Endothelial cell of umbilical vein (primary cell): ENCODE measurements around the gene LMTK2. TPM values are rescaled to one million over a fixed set of nuclear protein-coding genes. Genes with fewer than 3 reads are reported as not detected.

Experiments used
- BruUV-seq: library from RNA; stranded (reverse); fragments of 400-500 nt; replicated peaks from 2 replicates; lab custom pipeline; 2021; lab: Mats Ljungman, UMichigan
- CTCF ChIA-PET: fragments of 300-600, 350-600 bp; sonication (Branson Sonifier 250); formaldehyde crosslinking; loops from one replicate; lab custom pipeline; 2021; ENCODE audit warnings: antibody characterized with exemption, inconsistent platforms; lab: Charles Lee
- POLR2A ChIA-PET: fragments of 300-600, 350-600 bp; sonication (Branson Sonifier 250); formaldehyde crosslinking; loops from one replicate; lab custom pipeline; 2021; ENCODE audit warnings: antibody characterized with exemption, inconsistent platforms; lab: Charles Lee
- DNase-seq: peaks from one replicate; pipeline ENCODE4 v3.0.0-alpha.2; 2011; ENCODE audit warnings: low read depth, low spot score
- FAIRE-seq: peaks from 2 replicates; lab custom pipeline; 2011; peaks lifted over from hg19 to GRCh38; lab: Jason Lieb, UNC
- H2AFZ ChIP-seq: 2 replicates; pipeline ENCODE4 v1.6.0; 2012; ENCODE audit warnings: low read depth, low read length, control low read depth, inconsistent platforms
- H3K27ac ChIP-seq: 2 replicates; pipeline ENCODE4 v1.5.1; 2011; ENCODE audit warnings: low read depth, mild to moderate bottlenecking, control low read depth, low read length, moderate library complexity; ENCODE audit not compliant: insufficient read depth
- H3K27me3 ChIP-seq, 2 experiments: 2 replicates each; pipeline versions ENCODE4 v1.6.0 to v1.6.1; 2011; ENCODE audit warnings: low read length in 2 of 2, mixed read lengths in 1 of 2; ENCODE audit not compliant: control insufficient read depth in 2 of 2, insufficient read depth in 2 of 2
- H3K36me3 ChIP-seq, 2 experiments: 2 replicates in 1 of 2; 3 replicates in 1 of 2; pipeline ENCODE4 v1.5.1; 2011; ENCODE audit warnings: low read length in 2 of 2, mild to moderate bottlenecking in 1 of 2, moderate library complexity in 1 of 2; ENCODE audit not compliant: control insufficient read depth in 2 of 2, insufficient read depth in 2 of 2; ENCODE audit errors: extremely low read depth in 1 of 2
- H3K4me1 ChIP-seq: 3 replicates; pipeline ENCODE4 v1.5.1; 2011; ENCODE audit warnings: mild to moderate bottlenecking, low read length; ENCODE audit not compliant: control insufficient read depth, insufficient read depth; ENCODE audit errors: extremely low read depth
- H3K4me2 ChIP-seq: 2 replicates; pipeline ENCODE4 v1.6.1; 2011; ENCODE audit warnings: low read length, control low read depth, mixed read lengths; ENCODE audit not compliant: insufficient read depth
- H3K4me3 ChIP-seq, 3 experiments: fragments of 200-600 bp in 1 of 3; sonication (generic), shearing (Covaris generic) in 1 of 3; replicated peaks in 1 of 3; 2 replicates each; pipeline ENCODE4 v1.5.1; 2011 to 2016; ENCODE audit warnings: control low read depth in 3 of 3, low read length in 3 of 3, mild to moderate bottlenecking in 2 of 3, inconsistent platforms in 1 of 3, low read depth in 1 of 3, moderate library complexity in 1 of 3; ENCODE audit not compliant: insufficient read depth in 1 of 3
- H3K79me2 ChIP-seq: 2 replicates; pipeline ENCODE4 v1.6.0; 2012; ENCODE audit warnings: low read length, inconsistent platforms; ENCODE audit not compliant: control insufficient read depth, insufficient read depth
- H3K9ac ChIP-seq: replicated peaks from 2 replicates; pipeline ENCODE3; 2011; ENCODE audit warnings: low read length, control low read depth; ENCODE audit not compliant: insufficient read depth; ENCODE audit errors: extremely low read depth
- H3K9me1 ChIP-seq: replicated peaks from 3 replicates; pipeline ENCODE4 v1.6.0; 2011; ENCODE audit warnings: mild to moderate bottlenecking, low read length; ENCODE audit not compliant: control insufficient read depth, insufficient read depth; ENCODE audit errors: extremely low read depth
- H3K9me3 ChIP-seq: replicated peaks from 2 replicates; pipeline ENCODE4 v1.5.1; 2012; ENCODE audit warnings: low read length, inconsistent platforms; ENCODE audit not compliant: control insufficient read depth, insufficient read depth
- H4K20me1 ChIP-seq: replicated peaks from 2 replicates; pipeline ENCODE3; 2011; ENCODE audit warnings: mild to moderate bottlenecking, low read length; ENCODE audit not compliant: control insufficient read depth, insufficient read depth; ENCODE audit errors: extremely low read depth
- CTCF ChIP-seq, 2 donors: IDR thresholded peaks; 1 replicate in 1 of 2; 2 replicates in 1 of 2; pipeline ENCODE4 v1.5.1; 2011; ENCODE audit warnings: low read length in 2 of 2, mild to moderate bottlenecking in 2 of 2, moderate library complexity in 2 of 2, control low read depth in 1 of 2, inconsistent platforms in 1 of 2, low read depth in 1 of 2; ENCODE audit not compliant: insufficient read depth in 1 of 2; ENCODE audit errors: extremely low read depth in 1 of 2
- EZH2 ChIP-seq: IDR thresholded peaks from 2 replicates; pipeline ENCODE4 v1.6.1; 2012; ENCODE audit warnings: borderline replicate concordance, low read depth, mild to moderate bottlenecking, moderate library complexity, low read length, inconsistent platforms; ENCODE audit not compliant: severe bottlenecking
- FOS ChIP-seq: IDR thresholded peaks from 2 replicates; pipeline ENCODE4 v1.6.1; 2011; ENCODE audit warnings: mild to moderate bottlenecking, low read length, moderate library complexity, borderline replicate concordance; ENCODE audit not compliant: insufficient read depth
- GATA2 ChIP-seq: IDR thresholded peaks from 2 replicates; pipeline ENCODE4 v1.7.0; 2011; ENCODE audit warnings: low read depth, mild to moderate bottlenecking, moderate library complexity, mixed read lengths, low read length; ENCODE audit not compliant: insufficient read length, insufficient read depth
- JUN ChIP-seq: IDR thresholded peaks from 2 replicates; pipeline ENCODE4 v1.6.1; 2011; ENCODE audit warnings: borderline replicate concordance, low read depth; ENCODE audit not compliant: insufficient read length, insufficient read depth
- MAX ChIP-seq: IDR thresholded peaks from 2 replicates; pipeline ENCODE4 v1.6.1; 2011; ENCODE audit not compliant: insufficient read depth, insufficient read length
- MYC ChIP-seq: IDR thresholded peaks from one replicate; pipeline ENCODE4 v1.6.1; 2011; ENCODE audit warnings: mild to moderate bottlenecking, low read depth, low read length
- POLR2A ChIP-seq: IDR thresholded peaks from 2 replicates; pipeline ENCODE4 v1.6.1; 2012; ENCODE audit warnings: low read depth, mild to moderate bottlenecking, control low read depth, low read length
- POLR2AphosphoS5 ChIP-seq: IDR thresholded peaks from 2 replicates; pipeline ENCODE4 v1.6.1; 2012; ENCODE audit warnings: low read depth, mild to moderate bottlenecking, control low read depth, low read length, moderate library complexity; ENCODE audit not compliant: insufficient read depth
- dilution Hi-C: fragments of 300-500 bp; cut with MboI; formaldehyde crosslinking; loops from one replicate; pipeline ENCODE4 v1.15.0; 2019; ENCODE audit warnings: low sequenced_read_pairs; ENCODE audit not compliant: extremely low pct_ligation_motif_present
- intact Hi-C: fragments of 100-400 bp; cut with micrococcal nuclease; formaldehyde crosslinking; loops from one replicate; pipeline ENCODE4 v1.10.0; 2022
- polyA plus RNA-seq, 4 experiments: library from polyadenylated mRNA; depleted of rRNA in 3 of 4; stranded (reverse) in 3 of 4; unstranded in 1 of 4; fragments of >200 nt; gene quantifications; 2 replicates each; pipeline versions ENCODE4 v1.2.1 to v1.2.3, GENCODE V29; 2011 to 2012; ENCODE audit warnings: missing spikeins in 1 of 4
- total RNA-seq: library from RNA; stranded (reverse); gene quantifications from 2 replicates; pipeline ENCODE4 v1.2.3, GENCODE V29; 2021

Gene LMTK2
- total and polyA plus RNA-seq, 2 donors (not counting 3 experiments of a cell fraction or from before 2014, with no cell fraction given): 5.9 to 13.8 TPM

- DNase-seq (no peak), FAIRE-seq (no peak)
- H3K27ac ChIP-seq: no peak overlapping the region
- ChIA-PET POLR2A (interaction anchor here (0.6 kb wide), 1 partner anchor 17 kb away, joined by 3 read pairs; no protein-coding TSS in a partner anchor), CTCF (no interaction called here)
- H3K27me3 ChIP-seq: no peaks in the 10 kb centered on the region
- H3K9me1 ChIP-seq: no peaks in the 10 kb centered on the region
- no peak overlapping the region for H2AFZ ChIP-seq
- H3K4me3 ChIP-seq: no peak overlapping the region
- H4K20me1 ChIP-seq: no peaks in the 10 kb centered on the region
- dilution Hi-C loops (no loop called here), intact Hi-C loops (no loop called here)
- H3K4me1 ChIP-seq: no peaks in the 10 kb centered on the region
- no TSS peak for BruUV-seq
- no peaks in the 10 kb centered on the region for H3K36me3 ChIP-seq
- H3K9me3 ChIP-seq: no peaks in the 10 kb centered on the region
- no peak for TF ChIP-seq MAX
- TF ChIP-seq CTCF (IDR thresholded peaks at IDR 0.05; ENCODE audit: extremely low read depth in 1 of 2, insufficient read depth in 1 of 2, low read depth in 1 of 2, low read length in 2 of 2): no peak
- no peak for TF ChIP-seq POLR2A
- no peak for TF ChIP-seq POLR2AphosphoS5
- no peak for TF ChIP-seq GATA2
- no peak for TF ChIP-seq JUN
- no peak for TF ChIP-seq FOS
- no peak for TF ChIP-seq MYC
- TF ChIP-seq EZH2: no peak
- no peaks in the 10 kb centered on the region for H3K79me2 ChIP-seq
- no peak overlapping the region for H3K9ac ChIP-seq
- no peak overlapping the region for H3K4me2 ChIP-seq
These were observed 18.6 kb upstream of the LMTK2 start for GRCh38 chr7:98088109-98088508.
